Measurements from ENCODE around the gene SSTR5.

The SSTR5 gene

DNA sequence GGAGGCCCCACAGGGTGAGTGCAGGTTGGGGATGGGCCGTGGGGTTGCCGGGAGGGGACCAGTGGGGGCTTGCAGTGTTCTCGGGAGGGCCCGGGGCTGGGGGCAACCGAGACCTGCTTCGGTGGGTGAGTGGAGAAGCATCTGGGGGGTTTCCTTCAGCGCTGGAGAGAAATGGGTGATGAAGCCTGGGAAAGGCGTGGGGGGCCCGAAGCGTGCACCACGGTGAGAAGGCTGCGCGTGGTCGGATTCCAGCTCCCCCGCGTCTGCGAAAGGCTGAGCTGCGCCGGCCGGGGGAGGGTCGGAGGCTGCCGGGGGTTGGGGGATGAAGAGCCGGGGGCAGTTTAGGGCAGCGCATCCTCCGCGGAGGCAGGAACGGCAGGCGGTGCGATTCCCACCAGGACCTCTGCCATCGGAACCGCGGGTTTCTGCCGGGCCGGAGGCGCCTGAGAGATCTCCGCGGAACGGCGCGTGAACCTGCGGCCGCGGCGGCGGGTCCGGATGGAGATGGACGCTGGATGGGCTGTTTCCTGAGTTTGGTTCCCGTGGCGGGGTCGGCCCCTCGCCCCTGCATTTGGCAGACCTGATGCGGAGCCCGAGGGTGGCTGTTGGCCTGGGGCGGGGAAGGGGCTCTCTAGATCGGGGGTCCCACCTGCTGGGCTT lies 6.9 kb upstream of the SSTR5 start:
- TF ChIP-seq, protein P1, sequence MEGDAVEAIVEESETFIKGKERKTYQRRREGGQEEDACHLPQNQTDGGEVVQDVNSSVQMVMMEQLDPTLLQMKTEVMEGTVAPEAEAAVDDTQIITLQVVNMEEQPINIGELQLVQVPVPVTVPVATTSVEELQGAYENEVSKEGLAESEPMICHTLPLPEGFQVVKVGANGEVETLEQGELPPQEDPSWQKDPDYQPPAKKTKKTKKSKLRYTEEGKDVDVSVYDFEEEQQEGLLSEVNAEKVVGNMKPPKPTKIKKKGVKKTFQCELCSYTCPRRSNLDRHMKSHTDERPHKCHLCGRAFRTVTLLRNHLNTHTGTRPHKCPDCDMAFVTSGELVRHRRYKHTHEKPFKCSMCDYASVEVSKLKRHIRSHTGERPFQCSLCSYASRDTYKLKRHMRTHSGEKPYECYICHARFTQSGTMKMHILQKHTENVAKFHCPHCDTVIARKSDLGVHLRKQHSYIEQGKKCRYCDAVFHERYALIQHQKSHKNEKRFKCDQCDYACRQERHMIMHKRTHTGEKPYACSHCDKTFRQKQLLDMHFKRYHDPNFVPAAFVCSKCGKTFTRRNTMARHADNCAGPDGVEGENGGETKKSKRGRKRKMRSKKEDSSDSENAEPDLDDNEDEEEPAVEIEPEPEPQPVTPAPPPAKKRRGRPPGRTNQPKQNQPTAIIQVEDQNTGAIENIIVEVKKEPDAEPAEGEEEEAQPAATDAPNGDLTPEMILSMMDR (IDR thresholded peaks at IDR 0.05; ENCODE audit: low read depth, low read length) = no peak
- DNase-seq (ENCODE audit: low read depth, low spot score) = no peak
- in situ Hi-C loops (cut with HindIII; ENCODE audit: low sequenced_read_pairs) = no loop called here
- no peak overlapping the region for H3K4me3 ChIP-seq (ENCODE audit: low read depth, low read length)

GRCh38 chr16:1066584-1067172 lies 5.9 kb upstream of the SSTR5 start:
- TF ChIP-seq, protein P1 (IDR thresholded peaks at IDR 0.05; ENCODE audit: low read depth, low read length) = no peak
- DNase-seq (ENCODE audit: low read depth, low spot score) = no peak
- H3K4me3 ChIP-seq (ENCODE audit: low read depth, low read length) = no peak overlapping the region
- in situ Hi-C loops (cut with HindIII; ENCODE audit: low sequenced_read_pairs) = no loop called here

DNA sequence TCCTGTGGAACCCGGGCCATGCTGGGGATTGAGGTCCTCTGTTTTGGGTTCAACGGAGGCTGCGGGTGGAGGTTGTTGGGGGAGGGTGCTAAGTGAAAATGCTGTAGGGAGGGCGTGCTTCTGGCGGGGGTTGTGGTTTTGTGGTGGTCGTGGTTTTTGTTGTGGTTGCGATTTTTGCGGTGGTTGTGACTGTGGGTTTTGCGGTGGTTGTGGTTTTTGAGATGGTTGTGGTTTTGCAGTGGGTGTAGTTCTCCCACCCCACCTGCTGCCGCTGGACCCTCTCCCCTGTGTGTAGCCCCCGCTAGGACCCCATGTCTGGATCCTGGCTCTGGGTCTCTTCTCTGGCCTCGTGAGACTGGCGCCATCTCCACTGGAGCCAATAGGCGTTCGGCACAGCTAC lies 4.9 kb upstream of the SSTR5 start:
- TF ChIP-seq, protein P1 (IDR thresholded peaks at IDR 0.05; ENCODE audit: low read depth, low read length) = no peak
- in situ Hi-C loops (cut with HindIII; ENCODE audit: low sequenced_read_pairs) = no loop called here
- no peak for DNase-seq (ENCODE audit: low read depth, low spot score)
- H3K4me3 ChIP-seq (ENCODE audit: low read depth, low read length) = no peak overlapping the region

DNA sequence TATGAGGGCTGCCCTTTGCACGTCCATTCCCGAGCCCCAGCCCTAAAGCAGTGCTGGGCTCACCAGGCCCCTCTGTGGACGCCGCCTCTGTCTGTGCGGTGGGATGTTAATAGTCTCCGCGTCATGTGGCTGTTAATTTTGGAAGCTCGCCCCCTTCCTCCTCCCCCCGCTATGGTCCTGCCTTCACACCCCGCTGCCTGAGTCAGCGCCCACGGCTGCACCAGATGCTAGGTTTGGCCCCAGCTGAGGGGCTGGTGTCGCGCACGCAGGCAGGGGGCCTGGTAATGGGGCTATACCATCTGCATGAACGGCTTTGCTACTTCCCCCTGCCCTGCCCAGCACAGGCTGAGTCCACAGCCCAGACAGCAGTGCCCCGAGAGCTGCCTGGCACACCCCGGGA lies 4.1 kb upstream of the SSTR5 start:
- TF ChIP-seq, protein P1 (IDR thresholded peaks at IDR 0.05; ENCODE audit: low read depth, low read length) = no peak
- H3K4me3 ChIP-seq (ENCODE audit: low read depth, low read length) = no peak overlapping the region
- in situ Hi-C loops (cut with HindIII; ENCODE audit: low sequenced_read_pairs) = no loop called here
- no peak for DNase-seq (ENCODE audit: low read depth, low spot score)

GRCh38 chr16:1069154-1069553 lies 3.4 kb upstream of the SSTR5 start:
- in situ Hi-C loops (cut with HindIII; ENCODE audit: low sequenced_read_pairs) = no loop called here
- TF ChIP-seq, protein P1 (IDR thresholded peaks at IDR 0.05; ENCODE audit: low read depth, low read length) = no peak
- DNase-seq (ENCODE audit: low read depth, low spot score) = no peak
- H3K4me3 ChIP-seq (ENCODE audit: low read depth, low read length) = no peak overlapping the region

DNA sequence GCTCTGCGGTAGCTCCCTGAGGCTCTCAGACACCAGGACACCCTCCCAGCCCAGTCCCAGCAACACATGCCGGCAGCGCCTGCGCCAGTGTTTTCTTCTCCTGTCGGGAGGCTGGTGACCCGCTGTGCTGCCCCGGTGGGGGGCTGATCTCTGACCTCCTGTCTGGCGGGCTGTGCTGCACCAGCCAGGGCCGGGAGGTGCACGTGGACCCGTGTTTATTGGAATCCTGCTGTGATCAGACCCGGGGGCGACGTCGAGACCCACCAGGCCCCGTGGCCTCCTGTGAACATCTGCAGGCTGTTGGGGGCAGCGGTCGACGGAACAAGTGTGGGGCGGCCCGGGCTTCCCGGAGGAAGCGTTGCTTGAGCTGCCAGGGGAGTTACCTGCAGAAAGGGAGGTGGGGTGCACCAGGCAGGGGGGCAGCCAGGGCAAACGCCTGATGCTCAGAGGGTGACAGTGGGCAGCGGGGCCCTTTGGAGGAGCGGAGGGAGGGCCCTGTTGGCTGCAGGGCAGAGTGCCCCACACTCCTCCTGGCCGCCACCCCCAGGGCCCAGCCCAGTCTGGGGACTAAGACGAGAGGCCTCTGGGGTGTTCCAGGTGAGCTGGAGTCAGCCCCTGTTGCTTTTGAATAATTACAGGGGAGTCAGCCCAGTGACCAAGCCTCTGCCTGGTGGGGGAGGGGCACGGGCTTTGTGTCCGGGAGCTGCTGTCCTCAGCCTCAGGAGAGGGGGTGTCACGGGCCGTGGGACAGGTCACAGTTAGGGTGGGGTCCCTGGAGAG lies 2.3 kb upstream of the SSTR5 start:
- in situ Hi-C loops (cut with HindIII; ENCODE audit: low sequenced_read_pairs) = no loop called here
- H3K4me3 ChIP-seq (ENCODE audit: low read depth, low read length) = no peak overlapping the region
- TF ChIP-seq, protein P1 (IDR thresholded peaks at IDR 0.05; ENCODE audit: low read depth, low read length) = no peak
- DNase-seq (ENCODE audit: low read depth, low spot score) = no peak

All from astrocyte of the spinal cord (primary cell).